Stimulated activated effector memory CD8-positive, alpha-beta T cell treated with anti-CD3 and anti-CD28 coated beads, Interleukin-12 subunit alpha, Interleukin-12 subunit beta, amount 100 ng/mL, for 72 hours (primary cell): Measurements from ENCODE around the gene B3GALT5.

Experiments used
- ATAC-seq: fragments of 150-1000 bp; cut with Tn5 transposase; 2 replicates; pipeline ENCODE4 v1.10.0; 2021
- DNase-seq, 2 donors: peaks; one replicate each; pipeline ENCODE4 v3.0.0; 2021 to 2022; ENCODE audit warnings: low spot score in 2 of 2
- H3K27ac Mint-ChIP-seq: one replicate; pipeline ENCODE4 v1.8.0; 2022; ENCODE audit warnings: mild to moderate bottlenecking, mixed read lengths
- H3K36me3 Mint-ChIP-seq: one replicate; pipeline ENCODE4 v1.8.0; 2022; ENCODE audit warnings: mild to moderate bottlenecking, mixed read lengths
- H3K4me1 Mint-ChIP-seq: one replicate; pipeline ENCODE4 v1.8.0; 2022; ENCODE audit warnings: mixed read lengths
- H3K4me3 Mint-ChIP-seq: one replicate; pipeline ENCODE4 v1.8.0; 2022; ENCODE audit warnings: mild to moderate bottlenecking, mixed read lengths
- H3K9me3 Mint-ChIP-seq: one replicate; pipeline ENCODE4 v1.8.0; 2022; ENCODE audit warnings: mixed read lengths

B3GALT5 gene

DNA sequence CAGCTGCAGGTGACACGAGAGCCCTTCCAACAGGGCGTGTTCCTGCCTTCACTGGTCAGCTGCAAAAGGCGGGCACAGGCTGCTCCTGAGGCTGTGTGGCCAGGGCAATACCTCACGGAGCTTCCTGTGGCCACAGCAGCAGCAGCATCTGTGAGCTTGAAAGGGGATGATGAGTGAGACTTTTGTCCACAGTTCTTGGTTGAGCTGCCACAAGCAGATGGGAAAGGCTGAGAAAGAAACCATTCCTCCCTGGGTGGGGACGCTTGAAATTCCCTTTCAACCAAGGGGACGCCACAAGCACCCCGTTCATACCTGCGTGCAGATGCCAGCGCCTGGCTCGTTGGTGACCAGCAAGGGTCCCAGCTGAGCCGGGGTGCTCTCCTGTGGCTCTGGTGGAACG, 37.6 kb downstream of the B3GALT5 start:
- DNase-seq (no peak), ATAC-seq (no peak)
- Mint-ChIP-seq H3K4me3 (no peak overlapping the region), H3K36me3 (no peaks in the 10 kb centered on the region), H3K4me1 (no peaks in the 10 kb centered on the region), H3K9me3 (peaks cover 7% of the 10 kb centered on the region), H3K27ac (no peak overlapping the region)

DNA sequence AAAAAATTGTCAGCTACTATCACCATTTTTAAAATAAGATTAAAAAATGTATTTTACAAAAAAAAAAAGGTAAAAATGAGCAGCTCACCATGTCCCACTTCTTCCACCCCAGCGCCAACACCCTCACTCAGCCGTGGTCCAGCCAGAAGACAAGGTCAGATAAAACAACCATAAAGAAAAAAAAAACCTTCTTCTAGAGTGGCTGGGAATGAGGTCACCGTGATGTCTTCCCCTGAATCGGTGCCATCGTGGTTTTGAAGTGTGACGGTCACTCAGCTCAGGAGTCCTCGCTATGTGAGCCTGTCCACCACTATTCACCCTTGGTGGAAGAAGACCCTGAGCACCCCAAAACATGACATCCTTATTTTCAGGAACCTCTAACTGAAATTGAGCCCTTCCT, 38.1 kb downstream of the B3GALT5 start:
- H3K27ac Mint-ChIP-seq: no peak overlapping the region
- no peak for ATAC-seq
- H3K4me1 Mint-ChIP-seq: no peaks in the 10 kb centered on the region
- H3K4me3 Mint-ChIP-seq: no peak overlapping the region
- H3K36me3 Mint-ChIP-seq: no peaks in the 10 kb centered on the region
- peaks cover 7% of the 10 kb centered on the region for H3K9me3 Mint-ChIP-seq
- DNase-seq: no peak

DNA sequence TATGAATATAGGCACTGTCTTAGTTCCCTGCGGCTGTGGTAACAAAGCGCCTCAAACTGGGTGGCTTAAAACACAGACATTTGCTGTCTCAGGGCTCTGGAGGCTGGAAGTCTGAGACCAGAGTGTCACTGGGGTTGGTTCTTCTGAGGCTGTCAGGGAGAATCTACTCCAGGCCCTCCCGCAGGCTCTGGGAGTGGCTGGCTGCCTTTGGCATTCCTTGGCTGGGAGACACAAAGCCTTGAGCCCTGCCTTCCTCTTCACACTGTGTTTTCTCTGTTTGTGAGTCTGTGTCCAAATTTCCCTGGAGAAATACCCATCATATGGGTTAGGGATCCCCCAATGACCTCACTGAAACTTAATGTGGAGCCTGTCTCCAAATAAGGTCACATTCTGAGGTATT, 38.5 kb downstream of the B3GALT5 start:
- Mint-ChIP-seq H3K27ac (no peak overlapping the region), H3K36me3 (no peaks in the 10 kb centered on the region), H3K4me1 (no peaks in the 10 kb centered on the region), H3K9me3 (peaks cover 7% of the 10 kb centered on the region), H3K4me3 (no peak overlapping the region)
- DNase-seq (no peak), ATAC-seq (no peak)

DNA sequence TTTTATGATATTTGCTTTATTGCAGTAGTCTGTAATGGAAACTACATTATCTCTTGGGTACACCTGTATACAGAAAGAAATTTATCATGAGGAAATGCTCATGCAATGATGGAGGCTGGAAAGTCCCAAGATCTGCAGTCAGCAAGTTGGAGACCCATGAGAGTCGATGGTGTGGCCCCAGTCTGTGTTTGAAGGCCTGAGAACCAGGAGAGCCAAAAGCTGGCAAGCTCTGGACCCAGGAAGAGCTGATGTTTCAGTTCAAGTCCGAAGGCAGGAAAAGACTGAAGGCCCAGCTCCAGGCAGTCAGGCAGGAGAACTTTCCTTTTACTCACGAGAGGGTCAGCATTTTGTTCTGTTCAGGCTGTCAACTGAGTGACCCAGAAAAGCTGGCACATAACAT, 42.2 kb downstream of the B3GALT5 start:
- Mint-ChIP-seq H3K27ac (no peak overlapping the region), H3K9me3 (peaks cover 7% of the 10 kb centered on the region), H3K36me3 (no peaks in the 10 kb centered on the region), H3K4me1 (no peaks in the 10 kb centered on the region), H3K4me3 (no peak overlapping the region)
- ATAC-seq (no peak), DNase-seq (no peak)

DNA sequence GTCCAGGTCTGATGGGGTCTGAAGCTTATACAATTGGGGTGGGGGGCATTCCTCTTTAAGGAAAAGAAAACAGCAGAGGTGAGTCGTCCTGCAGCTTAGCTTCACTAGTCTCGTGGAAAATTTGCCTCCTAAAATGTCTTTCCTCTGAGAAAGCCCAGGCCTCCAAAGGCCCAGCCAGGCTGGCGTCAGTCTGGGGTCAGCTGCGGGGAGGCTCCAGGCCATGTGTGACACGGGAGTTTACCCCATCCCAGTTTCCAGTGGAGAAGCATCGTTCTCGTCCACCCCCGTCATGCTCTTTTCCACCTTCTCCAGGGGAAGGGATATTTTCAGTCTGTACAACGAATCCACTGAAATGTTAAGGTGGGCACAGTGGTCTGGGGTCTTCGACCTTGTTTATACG, 42.8 kb downstream of the B3GALT5 start:
- H3K4me3 Mint-ChIP-seq: no peak overlapping the region

DNA sequence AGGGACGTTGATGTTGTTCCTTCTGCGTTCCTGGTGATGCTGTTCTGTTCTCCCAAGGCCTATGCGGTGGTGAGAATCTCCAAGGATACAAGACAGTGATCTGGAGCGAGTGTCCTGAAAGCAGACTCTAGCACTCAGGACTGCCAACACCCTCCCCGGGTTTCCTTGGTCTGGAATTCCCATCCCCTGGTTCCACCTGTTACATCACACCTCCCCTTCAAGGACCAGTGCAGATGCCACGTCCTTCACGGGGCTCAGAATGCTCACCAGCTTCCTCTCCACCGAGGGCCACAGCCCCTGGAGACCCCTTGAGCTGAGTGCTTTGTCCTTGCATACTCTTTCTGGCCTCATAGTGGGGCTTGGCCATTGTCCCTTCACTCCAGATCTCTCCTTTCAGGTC, 43.5 kb downstream of the B3GALT5 start:
- DNase-seq (no peak), ATAC-seq (no peak)
- H3K27ac Mint-ChIP-seq: no peak overlapping the region
- no peaks in the 10 kb centered on the region for H3K4me1 Mint-ChIP-seq
- peaks cover 7% of the 10 kb centered on the region for H3K9me3 Mint-ChIP-seq
- H3K4me3 Mint-ChIP-seq: no peak overlapping the region
- H3K36me3 Mint-ChIP-seq: no peaks in the 10 kb centered on the region

More for the DNA sequence above, 42.8 kb downstream of the B3GALT5 start:
- no peaks in the 10 kb centered on the region for H3K4me1 Mint-ChIP-seq
- no peak for DNase-seq
- peaks cover 7% of the 10 kb centered on the region for H3K9me3 Mint-ChIP-seq
- ATAC-seq: no peak
- H3K36me3 Mint-ChIP-seq: no peaks in the 10 kb centered on the region
- H3K27ac Mint-ChIP-seq: no peak overlapping the region

DNA sequence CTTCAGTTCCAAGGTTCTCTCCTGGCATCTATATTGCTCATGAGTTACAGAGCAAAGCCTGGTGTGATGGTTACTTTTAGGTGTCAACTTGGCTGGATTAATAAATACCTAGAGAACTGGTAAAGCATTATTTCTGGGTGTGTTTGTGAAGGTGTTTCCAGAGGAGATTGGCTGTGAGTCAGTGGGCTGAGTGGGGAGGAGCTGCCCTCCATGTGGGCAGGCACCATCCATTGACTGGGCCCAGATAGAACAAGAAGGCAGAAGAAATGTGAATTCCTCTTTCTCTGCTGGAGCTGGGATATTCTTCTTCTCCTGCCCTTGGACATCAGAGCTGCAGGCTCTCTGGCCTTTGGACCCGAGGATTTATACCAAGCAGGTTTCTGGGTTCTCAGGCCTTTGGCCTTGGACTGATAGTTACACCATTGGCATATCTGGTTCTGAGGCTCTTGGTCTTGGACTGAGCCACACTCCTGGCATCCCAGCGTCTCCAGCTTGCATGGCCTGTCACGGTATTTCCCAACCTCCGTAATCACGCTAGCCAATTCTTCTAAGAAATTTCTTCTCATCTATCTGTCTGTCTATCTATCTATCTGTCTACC, 44.5 kb downstream of the B3GALT5 start:
- H3K4me1 Mint-ChIP-seq: no peaks in the 10 kb centered on the region
- H3K9me3 Mint-ChIP-seq: peaks cover 2% of the 10 kb centered on the region
- no peaks in the 10 kb centered on the region for H3K36me3 Mint-ChIP-seq
- no peak overlapping the region for H3K4me3 Mint-ChIP-seq
- DNase-seq: no peak
- no peak for ATAC-seq
- no peak overlapping the region for H3K27ac Mint-ChIP-seq

DNA sequence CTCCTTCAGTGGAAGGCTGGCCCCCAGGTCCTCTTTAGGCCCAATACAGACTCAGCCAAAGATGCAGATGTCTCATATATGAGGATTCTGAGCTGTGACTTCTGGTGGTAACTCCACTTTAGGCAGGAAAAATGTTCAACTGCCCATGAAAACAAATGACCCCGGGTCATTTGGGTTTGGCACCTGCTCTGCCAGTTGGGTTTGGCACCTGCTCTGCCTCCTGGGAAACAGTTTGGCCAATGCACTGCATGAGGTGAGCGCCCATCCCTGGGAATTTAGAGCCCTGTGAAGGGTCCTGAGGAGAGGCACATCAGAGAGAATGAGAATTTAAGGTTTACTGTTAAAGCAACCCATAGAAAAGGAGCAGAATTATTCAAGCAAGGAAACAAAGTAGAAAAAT, 45.3 kb downstream of the B3GALT5 start:
- Mint-ChIP-seq H3K36me3 (no peaks in the 10 kb centered on the region), H3K4me1 (no peaks in the 10 kb centered on the region), H3K9me3 (peaks cover under 1% of the 10 kb centered on the region), H3K4me3 (no peak overlapping the region), H3K27ac (no peak overlapping the region)
- DNase-seq (no peak), ATAC-seq (no peak)

DNA sequence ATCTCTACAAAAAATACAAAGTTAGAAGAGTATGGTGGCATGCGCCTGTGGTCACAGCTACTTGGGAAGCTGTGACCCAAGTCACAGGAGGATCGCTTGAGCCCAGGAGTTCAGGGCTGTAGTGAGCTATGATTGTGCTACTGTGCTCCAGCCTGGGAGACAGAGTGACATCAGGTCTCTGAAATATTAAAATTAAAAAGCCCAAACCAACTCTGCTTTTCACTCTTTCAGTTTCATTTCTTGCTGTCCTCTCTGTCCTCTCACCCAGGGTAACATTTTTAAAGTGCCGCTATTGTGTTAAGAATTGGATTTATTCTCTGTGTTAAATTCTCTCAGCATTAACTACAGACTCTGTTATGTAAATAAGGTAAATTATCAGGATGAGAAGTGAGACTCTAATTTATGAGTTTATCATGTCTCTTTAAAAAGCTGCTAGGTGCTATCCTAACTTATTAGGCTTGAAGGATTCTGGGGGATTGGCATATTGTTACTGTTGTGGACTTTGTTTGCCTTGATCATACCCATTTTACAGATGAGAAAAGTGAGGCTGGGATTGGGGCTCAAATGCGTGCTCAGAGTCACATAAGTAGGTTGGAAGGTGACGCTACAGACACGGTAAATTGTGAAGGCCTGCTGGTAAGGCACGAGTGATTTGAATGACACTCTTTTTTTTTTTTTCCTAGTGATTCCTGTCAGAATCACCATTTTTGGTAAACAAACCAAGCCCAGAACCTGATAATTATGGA, 46.5 kb downstream of the B3GALT5 start:
- ATAC-seq: no peak
- Mint-ChIP-seq H3K36me3 (no peaks in the 10 kb centered on the region), H3K27ac (no peak overlapping the region), H3K4me3 (no peak overlapping the region), H3K4me1 (no peaks in the 10 kb centered on the region), H3K9me3 (no peaks in the 10 kb centered on the region)
- no peak for DNase-seq

DNA sequence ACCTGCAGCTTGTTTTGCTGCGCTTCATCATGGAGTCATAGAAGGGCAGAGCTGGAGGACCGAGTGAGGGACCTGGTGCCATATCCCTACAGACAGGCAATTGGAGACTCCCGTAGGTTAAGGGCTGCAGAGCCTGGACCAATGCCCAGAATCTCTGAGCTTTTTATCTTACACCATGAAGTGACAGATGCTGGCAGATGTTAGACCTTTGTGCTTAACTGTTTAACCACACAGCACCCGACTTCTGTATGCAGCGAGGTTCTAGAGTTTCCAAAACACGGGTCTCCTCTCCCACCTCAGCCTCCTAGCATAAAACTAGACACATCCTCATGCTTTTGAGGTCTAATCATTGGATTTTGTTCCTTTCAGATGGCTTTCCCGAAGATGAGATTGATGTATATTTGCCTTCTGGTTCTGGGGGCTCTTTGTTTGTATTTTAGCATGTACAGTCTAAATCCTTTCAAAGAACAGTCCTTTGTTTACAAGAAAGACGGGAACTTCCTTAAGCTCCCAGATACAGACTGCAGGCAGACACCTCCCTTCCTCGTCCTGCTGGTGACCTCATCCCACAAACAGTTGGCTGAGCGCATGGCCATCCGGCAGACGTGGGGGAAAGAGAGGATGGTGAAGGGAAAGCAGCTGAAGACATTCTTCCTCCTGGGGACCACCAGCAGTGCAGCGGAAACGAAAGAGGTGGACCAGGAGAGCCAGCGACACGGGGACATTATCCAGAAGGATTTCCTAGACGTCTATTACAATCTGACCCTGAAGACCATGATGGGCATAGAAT, 47.6 kb downstream of the B3GALT5 start:
- ATAC-seq (no peak), DNase-seq (no peak)
- Mint-ChIP-seq H3K27ac (no peak overlapping the region), H3K4me1 (peaks cover 11% of the 10 kb centered on the region), H3K36me3 (no peaks in the 10 kb centered on the region), H3K4me3 (no peak overlapping the region), H3K9me3 (no peaks in the 10 kb centered on the region)

DNA sequence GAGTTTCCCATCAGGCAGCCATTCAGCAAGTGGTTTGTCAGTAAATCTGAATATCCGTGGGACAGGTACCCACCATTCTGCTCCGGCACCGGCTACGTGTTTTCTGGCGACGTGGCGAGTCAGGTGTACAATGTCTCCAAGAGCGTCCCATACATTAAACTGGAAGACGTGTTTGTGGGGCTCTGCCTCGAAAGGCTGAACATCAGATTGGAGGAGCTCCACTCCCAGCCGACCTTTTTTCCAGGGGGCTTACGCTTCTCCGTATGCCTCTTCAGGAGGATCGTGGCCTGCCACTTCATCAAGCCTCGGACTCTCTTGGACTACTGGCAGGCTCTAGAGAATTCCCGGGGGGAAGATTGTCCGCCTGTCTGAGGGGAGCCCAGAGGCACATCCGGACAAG, 48.4 kb downstream of the B3GALT5 start:
- DNase-seq (no peak), ATAC-seq (no peak)
- Mint-ChIP-seq H3K36me3 (no peaks in the 10 kb centered on the region), H3K9me3 (no peaks in the 10 kb centered on the region), H3K27ac (no peak overlapping the region), H3K4me1 (peaks cover 18% of the 10 kb centered on the region), H3K4me3 (no peak overlapping the region)

DNA sequence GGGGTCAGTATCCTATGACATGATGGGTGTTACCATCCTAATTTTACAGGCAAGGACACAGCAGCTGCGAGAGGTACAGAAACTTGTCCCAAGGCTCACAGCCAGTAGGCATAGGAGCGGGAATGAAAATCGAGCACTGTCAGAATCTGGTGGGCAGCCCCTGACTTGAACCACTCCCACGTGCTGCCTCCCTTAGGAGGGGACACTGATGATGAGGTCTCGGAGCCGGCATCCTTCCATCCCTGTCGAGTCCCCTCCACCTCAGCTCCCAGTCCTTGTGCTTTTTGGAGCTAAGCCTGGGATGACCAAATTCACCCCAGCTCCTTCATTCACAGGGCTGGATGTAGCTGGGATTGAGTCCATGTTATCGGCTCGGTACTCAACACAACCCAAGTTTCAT, 49.0 kb downstream of the B3GALT5 start:
- Mint-ChIP-seq H3K9me3 (no peaks in the 10 kb centered on the region), H3K4me1 (peaks cover 22% of the 10 kb centered on the region), H3K27ac (no peak overlapping the region), H3K4me3 (no peak overlapping the region), H3K36me3 (no peaks in the 10 kb centered on the region)
- DNase-seq (no peak), ATAC-seq (no peak)

DNA sequence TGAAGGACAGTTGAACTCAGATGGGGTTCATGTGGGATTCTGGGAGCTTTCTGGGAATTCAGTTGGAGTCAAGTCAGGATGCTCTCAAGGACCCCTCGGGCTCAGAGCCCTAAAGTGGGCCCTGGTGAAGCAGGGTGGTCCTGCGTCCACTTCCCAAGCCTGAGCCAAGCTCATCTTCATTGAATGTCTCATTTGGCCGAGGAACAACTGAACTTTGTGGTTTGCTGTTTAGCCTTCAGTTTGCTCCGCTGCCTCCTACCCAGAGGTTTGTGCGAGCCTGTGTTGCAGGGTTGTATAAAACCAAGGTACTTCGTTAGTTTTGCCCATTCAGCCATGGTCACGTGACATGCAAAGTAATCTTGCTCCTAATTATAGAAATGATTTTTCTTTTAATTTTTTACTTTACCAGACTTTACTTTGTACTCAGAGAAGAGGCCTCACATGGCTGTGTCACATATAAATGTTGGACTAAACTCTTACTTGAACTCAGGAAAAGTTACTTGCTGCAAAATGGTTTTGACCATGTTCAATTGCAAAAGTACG, 49.7 kb downstream of the B3GALT5 start:
- H3K4me1 Mint-ChIP-seq: peaks cover 22% of the 10 kb centered on the region
- H3K36me3 Mint-ChIP-seq: no peaks in the 10 kb centered on the region
- H3K4me3 Mint-ChIP-seq: no peak overlapping the region
- no peak for DNase-seq
- no peak for ATAC-seq
- no peak overlapping the region for H3K27ac Mint-ChIP-seq
- no peaks in the 10 kb centered on the region for H3K9me3 Mint-ChIP-seq

DNA sequence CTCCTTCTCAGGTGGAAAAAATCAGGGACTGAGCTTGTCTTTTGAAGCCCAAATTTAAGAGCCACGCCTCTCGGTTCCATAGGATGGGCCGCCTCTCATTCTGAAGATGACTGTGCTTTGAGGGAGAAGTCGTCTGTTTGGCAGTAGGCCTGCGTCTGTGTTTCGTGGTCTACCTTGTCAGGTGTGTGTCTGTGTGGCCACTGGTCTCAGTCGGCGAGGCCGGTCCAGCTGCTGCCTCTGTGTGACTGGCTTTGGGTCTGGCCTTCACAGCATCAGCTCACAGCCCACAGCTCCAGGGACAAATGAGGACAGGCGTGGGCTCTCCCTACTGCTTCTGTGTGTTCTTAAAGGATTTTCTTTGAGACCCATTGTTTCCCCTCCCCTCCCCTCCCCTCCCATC, 50.3 kb downstream of the B3GALT5 start:
- ATAC-seq (no peak), DNase-seq (no peak)
- Mint-ChIP-seq H3K36me3 (no peaks in the 10 kb centered on the region), H3K4me1 (peaks cover 22% of the 10 kb centered on the region), H3K9me3 (no peaks in the 10 kb centered on the region), H3K4me3 (no peak overlapping the region), H3K27ac (no peak overlapping the region)

DNA sequence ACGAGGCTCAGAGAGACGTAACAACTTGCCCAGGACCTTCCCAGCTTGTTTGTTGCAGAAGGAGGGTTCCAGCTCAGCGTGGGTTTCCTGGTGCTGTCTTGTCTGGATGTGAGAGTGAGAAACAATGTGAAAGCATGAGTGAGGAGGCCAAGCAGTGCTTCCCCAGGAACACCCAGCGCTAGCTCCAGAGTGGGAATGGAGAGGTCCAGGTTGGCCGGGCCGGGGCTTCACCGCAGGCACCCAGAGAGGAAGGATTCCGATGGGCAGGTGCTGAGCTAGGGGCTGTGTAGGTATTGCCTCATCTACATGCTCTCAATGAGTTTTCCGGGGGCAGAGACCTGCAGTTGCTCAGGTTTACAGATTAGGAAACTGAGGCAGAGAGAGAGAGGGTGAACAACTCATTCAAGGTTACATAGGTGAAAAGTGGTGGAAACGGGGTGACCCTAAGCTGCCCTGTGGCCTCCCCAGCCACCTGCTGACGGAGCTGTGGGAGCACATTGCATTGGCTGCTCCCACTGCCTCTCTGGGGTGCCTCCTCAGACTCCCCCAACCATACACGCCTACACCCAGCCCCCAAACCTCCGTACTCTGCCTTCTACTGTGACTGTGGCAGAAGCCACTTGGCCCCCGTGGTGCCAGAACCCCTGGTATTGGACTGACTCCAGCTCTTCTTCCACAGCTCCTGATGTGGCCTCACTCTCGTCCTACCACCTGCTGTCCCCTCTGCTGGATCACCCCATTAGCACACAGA, 51.2 kb downstream of the B3GALT5 start:
- Mint-ChIP-seq H3K36me3 (no peaks in the 10 kb centered on the region), H3K4me3 (no peak overlapping the region), H3K27ac (no peak overlapping the region), H3K9me3 (no peaks in the 10 kb centered on the region), H3K4me1 (peaks cover 22% of the 10 kb centered on the region)
- DNase-seq (no peak), ATAC-seq (peak; percentile 12)
